CD4-positive, alpha-beta T cell (primary cell): ENCODE data around the gene PLEK. TPM values are rescaled to one million over a fixed set of nuclear protein-coding genes. Genes with fewer than 3 reads are reported as not detected.

Source experiments
- ATAC-seq: fragments of 200-7000 bp; cut with Tn5 transposase; one replicate; pipeline ENCODE4 v1.10.0; 2022; ENCODE audit warnings: mild to moderate bottlenecking; ENCODE audit not compliant: poor library complexity
- CTCF ChIA-PET: fragments of 350-600 bp; sonication (Branson Sonifier 250); formaldehyde crosslinking; loops from one replicate; lab custom pipeline; 2021; ENCODE audit warnings: antibody characterized with exemption, inconsistent platforms; lab: Charles Lee
- POLR2A ChIA-PET: fragments of 350-600 bp; sonication (Branson Sonifier 250); formaldehyde crosslinking; loops from one replicate; lab custom pipeline; 2021; ENCODE audit warnings: antibody characterized with exemption, inconsistent platforms; lab: Charles Lee
- DNase-seq, 14 experiments: peaks; one replicate each; pipeline ENCODE4 v3.0.0-alpha.2; 2013 to 2020; ENCODE audit warnings: mixed read lengths in 2 of 14
- H3K27ac ChIP-seq, 2 donors: one replicate each; pipeline versions ENCODE4 v1.5.1 to v1.7.0; 2013; ENCODE audit warnings: low read length in 2 of 2, low read depth in 1 of 2, mild to moderate bottlenecking in 1 of 2
- H3K27me3 ChIP-seq, 2 experiments: 1 replicate in 1 of 2; 2 replicates in 1 of 2; pipeline versions ENCODE4 v1.6.1 to v1.7.0; 2013; ENCODE audit warnings: low read length in 2 of 2, control low read depth in 1 of 2, mild to moderate bottlenecking in 1 of 2, moderate library complexity in 1 of 2; ENCODE audit not compliant: insufficient read depth in 2 of 2, control insufficient read depth in 1 of 2
- H3K36me3 ChIP-seq: one replicate; pipeline ENCODE4 v1.6.1; 2013; ENCODE audit warnings: low read length, control low read depth; ENCODE audit not compliant: insufficient read depth
- H3K4me1 ChIP-seq: one replicate; pipeline ENCODE4 v1.6.1; 2013; ENCODE audit warnings: low read length, control low read depth; ENCODE audit not compliant: insufficient read depth
- H3K4me3 ChIP-seq: one replicate; pipeline ENCODE4 v1.5.1; 2013; ENCODE audit warnings: mild to moderate bottlenecking, low read length, moderate library complexity
- H3K9me3 ChIP-seq, 2 experiments: 1 replicate in 1 of 2; 2 replicates in 1 of 2; pipeline versions ENCODE4 v1.6.1 to v1.7.0; 2013; ENCODE audit warnings: low read length in 2 of 2, mild to moderate bottlenecking in 2 of 2, control low read depth in 1 of 2, moderate library complexity in 1 of 2; ENCODE audit not compliant: control insufficient read depth in 1 of 2, insufficient read depth in 1 of 2
- H3K27ac Mint-ChIP-seq: one replicate; pipeline ENCODE4 v1.8.0; 2020; ENCODE audit warnings: mixed read lengths
- H3K27me3 Mint-ChIP-seq: one replicate; pipeline ENCODE4 v1.8.0; 2021; ENCODE audit warnings: mixed read lengths
- H3K36me3 Mint-ChIP-seq: one replicate; pipeline ENCODE4 v1.8.0; 2021; ENCODE audit warnings: low read depth, mixed read lengths
- H3K4me1 Mint-ChIP-seq: one replicate; pipeline ENCODE4 v1.8.0; 2021; ENCODE audit warnings: low read depth, mixed read lengths
- H3K4me3 Mint-ChIP-seq: one replicate; pipeline ENCODE4 v1.8.0; 2020; ENCODE audit warnings: mild to moderate bottlenecking, mixed read lengths
- H3K9me3 Mint-ChIP-seq: one replicate; pipeline ENCODE4 v1.8.0; 2020; ENCODE audit warnings: mixed read lengths
- intact Hi-C, 2 experiments: fragments of 100-400 bp; cut with DNase I in 1 of 2; cut with micrococcal nuclease in 1 of 2; formaldehyde crosslinking; loops; one replicate each; pipeline versions ENCODE4 v1.15.1 to v1.9.0; 2023 to 2025; cut with DNase I, micrococcal nuclease
- total RNA-seq, 174 experiments: library from RNA in 2 of 174; stranded (reverse) in 2 of 174; gene quantifications; one replicate each; pipeline ENCODE4 v1.2.3 and lab custom pipeline; 2021 to 2026
- TF ChIP-seq, protein P1 (sequence below): fragments of 200-600 bp; IDR thresholded peaks from one replicate; pipeline ENCODE4 v1.8.0; 2022; ENCODE audit warnings: antibody characterized with exemption, mild to moderate bottlenecking

The PLEK gene
- total RNA-seq, 2 experiments from 2014 or later = 5.3 to 6.3 TPM

- Histone ChIP-seq H3K9me3 (no peaks in the 10 kb centered on the region), H3K4me1 (peaks cover 48% of the 10 kb centered on the region), H3K36me3 (no peaks in the 10 kb centered on the region), H3K27ac (peak overlapping the region in 1 of 2 donors; percentile 53), H3K27me3 (no peaks in the 10 kb centered on the region), H3K4me3 (peak overlapping the region; percentile 4)
- no peaks in the 10 kb centered on the region for H3K36me3 Mint-ChIP-seq
- peak in 3 of 14 experiments; percentile 59 to 79 (median 69) for DNase-seq
- no peaks in the 10 kb centered on the region for H3K27me3 Mint-ChIP-seq
- no peak overlapping the region for H3K4me3 Mint-ChIP-seq
- intact Hi-C loops = no loop called here
- H3K4me1 Mint-ChIP-seq = peaks cover 22% of the 10 kb centered on the region
- peak; percentile 48 for ATAC-seq
- CTCF ChIA-PET = no interaction called here
- no peaks in the 10 kb centered on the region for H3K9me3 Mint-ChIP-seq
- TF ChIP-seq, protein P1, sequence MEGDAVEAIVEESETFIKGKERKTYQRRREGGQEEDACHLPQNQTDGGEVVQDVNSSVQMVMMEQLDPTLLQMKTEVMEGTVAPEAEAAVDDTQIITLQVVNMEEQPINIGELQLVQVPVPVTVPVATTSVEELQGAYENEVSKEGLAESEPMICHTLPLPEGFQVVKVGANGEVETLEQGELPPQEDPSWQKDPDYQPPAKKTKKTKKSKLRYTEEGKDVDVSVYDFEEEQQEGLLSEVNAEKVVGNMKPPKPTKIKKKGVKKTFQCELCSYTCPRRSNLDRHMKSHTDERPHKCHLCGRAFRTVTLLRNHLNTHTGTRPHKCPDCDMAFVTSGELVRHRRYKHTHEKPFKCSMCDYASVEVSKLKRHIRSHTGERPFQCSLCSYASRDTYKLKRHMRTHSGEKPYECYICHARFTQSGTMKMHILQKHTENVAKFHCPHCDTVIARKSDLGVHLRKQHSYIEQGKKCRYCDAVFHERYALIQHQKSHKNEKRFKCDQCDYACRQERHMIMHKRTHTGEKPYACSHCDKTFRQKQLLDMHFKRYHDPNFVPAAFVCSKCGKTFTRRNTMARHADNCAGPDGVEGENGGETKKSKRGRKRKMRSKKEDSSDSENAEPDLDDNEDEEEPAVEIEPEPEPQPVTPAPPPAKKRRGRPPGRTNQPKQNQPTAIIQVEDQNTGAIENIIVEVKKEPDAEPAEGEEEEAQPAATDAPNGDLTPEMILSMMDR = no peak
- POLR2A ChIA-PET = no interaction called here
- H3K27ac Mint-ChIP-seq = peak overlapping the region; percentile 18
These were observed 22.6 kb downstream of the PLEK start for GRCh38 chr2:68387408-68388350.

- ChIA-PET POLR2A (no interaction called here), CTCF (no interaction called here)
- Mint-ChIP-seq H3K4me1 (peaks cover 22% of the 10 kb centered on the region), H3K9me3 (no peaks in the 10 kb centered on the region), H3K27me3 (no peaks in the 10 kb centered on the region), H3K4me3 (no peak overlapping the region), H3K27ac (no peak overlapping the region), H3K36me3 (no peaks in the 10 kb centered on the region)
- Histone ChIP-seq H3K9me3 (no peaks in the 10 kb centered on the region), H3K27me3 (no peaks in the 10 kb centered on the region), H3K4me1 (peaks cover 48% of the 10 kb centered on the region), H3K27ac (peak overlapping the region in 1 of 2 donors; percentile 53), H3K4me3 (peak overlapping the region; percentile 4), H3K36me3 (no peaks in the 10 kb centered on the region)
- intact Hi-C loops = no loop called here
- no peak for ATAC-seq
- peak in 1 of 14 experiments; percentile 46 for DNase-seq
- TF ChIP-seq, protein P1 = no peak
These were observed 23.3 kb downstream of the PLEK start for GRCh38 chr2:68388358-68388757.

DNA sequence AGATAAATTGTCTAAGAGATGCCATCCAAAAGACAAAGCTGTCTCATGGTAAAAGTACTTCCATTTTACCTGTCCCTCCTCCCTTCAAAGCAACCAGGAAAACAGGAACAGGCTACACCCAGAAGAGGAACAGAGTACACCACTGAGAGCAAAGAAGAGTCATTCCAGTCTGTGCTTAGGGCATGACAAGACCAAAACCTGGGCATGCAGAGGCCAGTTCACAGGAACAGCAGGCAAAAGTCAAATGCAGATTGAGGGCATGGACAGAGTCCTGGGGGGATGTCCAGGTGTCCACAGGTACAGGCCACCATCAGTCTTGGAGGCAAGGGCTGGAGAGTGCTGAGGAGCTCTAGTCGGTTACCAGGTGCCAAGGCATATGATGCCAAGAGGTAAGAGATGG, 23.7 kb downstream of the PLEK start:
- no peak for ATAC-seq
- Mint-ChIP-seq H3K36me3 (no peaks in the 10 kb centered on the region), H3K4me1 (peaks cover 22% of the 10 kb centered on the region), H3K27ac (no peak overlapping the region), H3K9me3 (no peaks in the 10 kb centered on the region), H3K27me3 (no peaks in the 10 kb centered on the region), H3K4me3 (no peak overlapping the region)
- Histone ChIP-seq H3K4me3 (no peak overlapping the region), H3K27me3 (no peaks in the 10 kb centered on the region), H3K9me3 (no peaks in the 10 kb centered on the region), H3K27ac (peak overlapping the region in 1 of 2 donors; percentile 23), H3K4me1 (peaks cover 45% of the 10 kb centered on the region), H3K36me3 (no peaks in the 10 kb centered on the region)
- TF ChIP-seq, protein P1 = no peak
- intact Hi-C loops = no loop called here
- POLR2A ChIA-PET = no interaction called here
- CTCF ChIA-PET = no interaction called here
- DNase-seq = peak in 1 of 14 experiments; percentile 32
